COR-L47 (cell line): ENCODE data around the gene ARHGAP26.

Source experiments
- DNase-seq: peaks from one replicate; lab custom pipeline; 2025; lab: John Stamatoyannopoulos, UW

Gene ARHGAP26

GRCh38 chr5:142783601-142784341 lies 13.6 kb downstream of the ARHGAP26 start:
- no peak for DNase-seq

DNA sequence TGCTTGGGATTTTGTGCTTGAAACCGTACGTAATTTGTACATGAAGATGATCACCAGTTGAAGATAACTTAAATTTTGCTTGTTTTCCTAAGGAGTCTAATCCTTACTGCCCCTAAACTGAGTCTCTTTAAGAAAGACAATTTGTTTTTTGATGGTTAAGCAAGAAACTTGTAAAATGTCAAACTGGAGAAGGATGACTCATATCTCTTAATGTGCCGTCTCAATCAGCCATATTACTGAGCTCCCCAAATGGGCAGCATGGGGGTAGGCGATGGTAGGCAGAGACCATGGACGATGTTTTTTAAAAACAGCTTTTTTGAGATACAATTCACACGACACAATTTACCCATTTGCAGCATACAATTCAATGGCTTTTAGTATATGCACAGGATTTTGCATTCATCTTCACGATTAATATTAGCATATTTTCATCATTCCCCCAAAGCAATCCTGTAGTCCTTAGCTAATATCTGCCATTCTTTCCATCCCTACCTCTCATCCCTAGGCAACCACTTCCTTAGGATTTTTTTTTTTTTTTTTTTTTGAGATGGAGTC lies 14.3 kb downstream of the ARHGAP26 start:
- no peak for DNase-seq

DNA sequence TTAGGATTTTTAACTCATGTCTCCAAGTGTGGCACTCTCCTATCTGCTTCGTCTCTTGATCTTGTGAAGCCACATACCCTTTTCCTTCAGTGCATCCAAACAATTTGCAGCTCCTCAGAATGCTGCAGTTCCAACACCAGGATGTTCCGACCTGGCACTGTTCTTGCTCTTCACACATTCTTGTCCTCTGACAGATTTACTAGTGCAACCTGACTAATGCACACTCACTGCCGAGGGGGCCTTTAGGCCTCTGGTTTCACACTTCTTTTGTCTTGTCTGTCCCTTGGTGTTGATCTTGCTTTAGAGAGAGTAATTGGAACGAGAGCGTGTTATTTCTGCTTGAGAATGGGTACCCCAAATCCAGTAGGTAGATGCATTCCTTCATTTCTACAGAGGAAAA lies 15.0 kb downstream of the ARHGAP26 start:
- DNase-seq, result no peak

- no peak for DNase-seq
Observed at GRCh38 chr5:142789206-142789605, 19.0 kb downstream of the ARHGAP26 start.

DNA sequence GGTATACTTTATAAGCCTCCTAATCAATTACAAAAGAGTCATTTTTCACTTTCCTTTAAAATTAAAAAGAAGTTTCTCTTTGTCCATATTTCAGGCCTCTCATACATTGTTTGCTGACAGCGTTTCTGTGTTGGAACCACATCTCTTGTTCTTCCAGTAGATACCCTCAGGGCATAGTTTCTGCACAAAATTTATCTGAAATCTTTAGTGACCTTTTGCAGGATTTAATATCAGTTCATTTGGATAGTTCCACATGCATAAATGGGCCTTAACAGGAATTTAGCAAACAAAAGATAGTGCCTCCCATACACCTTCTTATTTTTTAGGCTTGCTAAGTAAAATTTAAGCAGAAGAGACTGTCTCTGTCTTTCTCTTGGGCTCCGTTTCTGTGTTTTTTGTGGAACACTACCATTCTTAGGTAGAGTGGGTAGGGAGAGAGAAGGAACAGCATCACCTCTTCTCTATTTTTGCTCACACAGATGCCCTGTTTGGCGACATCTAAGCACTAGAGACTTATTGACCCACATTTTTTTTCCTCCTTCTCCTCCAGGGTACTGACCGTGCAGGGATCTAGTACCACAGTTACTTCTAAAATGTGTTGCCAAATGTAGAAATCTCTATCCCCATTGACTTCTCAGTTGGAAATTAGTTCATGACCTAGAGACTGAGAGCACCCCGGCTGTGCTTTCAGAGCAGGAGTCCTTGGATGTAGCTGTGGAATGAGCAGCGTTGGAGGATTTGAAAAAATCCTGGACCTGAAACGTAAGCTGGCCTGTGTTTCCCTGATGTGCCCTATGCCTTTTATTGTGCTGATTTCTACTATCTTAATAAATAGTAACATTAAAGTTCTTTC lies 22.1 kb downstream of the ARHGAP26 start:
- no peak for DNase-seq

DNA sequence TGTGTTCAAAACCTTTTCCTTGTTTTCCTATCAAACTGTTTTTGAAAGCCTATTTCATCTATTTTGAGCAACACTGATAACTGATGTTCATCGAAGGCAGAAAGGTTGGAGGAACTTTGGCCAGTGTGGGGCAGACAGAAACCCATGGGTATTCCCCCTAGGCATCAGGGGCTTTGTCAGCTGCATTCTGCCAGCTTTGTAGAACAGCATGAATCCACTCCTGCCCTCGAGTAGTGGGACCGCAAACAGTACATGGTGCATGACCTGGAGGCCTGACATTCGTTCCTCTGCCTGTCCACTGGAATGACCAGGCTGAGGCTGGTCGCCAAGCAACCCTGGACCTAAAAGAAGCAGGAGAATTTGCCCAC lies 22.7 kb downstream of the ARHGAP26 start:
- no peak for DNase-seq

GRCh38 chr5:142794537-142794936 lies 24.4 kb downstream of the ARHGAP26 start:
- no peak for DNase-seq

DNA sequence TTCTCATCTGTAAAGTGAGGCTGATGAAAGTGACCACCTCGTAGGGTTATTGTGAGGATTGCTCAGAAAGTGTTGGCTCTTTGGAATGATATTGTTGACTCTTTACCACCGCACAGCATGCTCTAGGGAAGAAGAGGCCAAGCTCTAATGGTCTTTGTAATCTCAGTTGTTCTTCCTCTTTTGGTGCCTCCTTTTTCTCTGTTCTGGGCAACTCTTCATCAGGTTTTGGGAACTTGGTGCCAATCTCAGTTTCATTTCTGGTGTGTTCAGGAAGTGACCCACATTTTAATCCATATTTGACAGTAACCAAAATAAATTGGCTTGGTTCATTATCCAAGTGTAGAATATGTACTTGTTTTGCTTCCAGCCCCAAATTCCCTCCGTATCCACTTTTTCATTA lies 25.1 kb downstream of the ARHGAP26 start:
- no peak for DNase-seq

DNA sequence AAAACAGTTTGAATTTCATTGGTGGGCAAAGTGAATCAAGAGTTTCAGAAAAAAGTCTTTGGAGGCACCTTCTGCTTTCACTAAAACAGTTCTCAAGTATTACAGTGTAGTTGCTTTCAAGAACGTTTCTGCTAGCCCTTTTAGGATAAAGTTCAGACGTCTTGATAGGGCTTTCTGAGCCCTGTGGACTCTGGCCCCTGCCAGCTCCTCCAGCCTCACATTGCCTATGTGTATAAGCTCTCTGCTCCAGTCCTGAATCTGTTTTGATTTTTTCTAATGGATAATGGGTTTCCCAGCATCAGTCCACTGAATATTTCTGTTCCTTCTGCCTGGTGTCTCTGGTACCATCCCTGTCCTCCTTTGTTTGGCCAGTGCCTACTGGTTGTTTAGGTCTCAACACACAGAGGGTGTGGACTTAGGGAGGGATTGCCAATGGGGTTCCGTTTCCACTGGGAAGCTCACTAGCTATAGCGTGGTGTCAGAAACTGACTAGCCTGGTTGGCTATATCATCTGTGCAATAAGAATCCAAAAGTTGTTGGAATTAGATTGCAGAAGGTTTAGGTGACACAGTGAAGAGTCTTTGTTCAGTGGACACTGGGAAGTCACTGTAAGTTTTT lies 26.4 kb downstream of the ARHGAP26 start:
- DNase-seq, result no peak

- DNase-seq, result no peak
Observed at GRCh38 chr5:142797420-142797819, 27.2 kb downstream of the ARHGAP26 start.

DNA sequence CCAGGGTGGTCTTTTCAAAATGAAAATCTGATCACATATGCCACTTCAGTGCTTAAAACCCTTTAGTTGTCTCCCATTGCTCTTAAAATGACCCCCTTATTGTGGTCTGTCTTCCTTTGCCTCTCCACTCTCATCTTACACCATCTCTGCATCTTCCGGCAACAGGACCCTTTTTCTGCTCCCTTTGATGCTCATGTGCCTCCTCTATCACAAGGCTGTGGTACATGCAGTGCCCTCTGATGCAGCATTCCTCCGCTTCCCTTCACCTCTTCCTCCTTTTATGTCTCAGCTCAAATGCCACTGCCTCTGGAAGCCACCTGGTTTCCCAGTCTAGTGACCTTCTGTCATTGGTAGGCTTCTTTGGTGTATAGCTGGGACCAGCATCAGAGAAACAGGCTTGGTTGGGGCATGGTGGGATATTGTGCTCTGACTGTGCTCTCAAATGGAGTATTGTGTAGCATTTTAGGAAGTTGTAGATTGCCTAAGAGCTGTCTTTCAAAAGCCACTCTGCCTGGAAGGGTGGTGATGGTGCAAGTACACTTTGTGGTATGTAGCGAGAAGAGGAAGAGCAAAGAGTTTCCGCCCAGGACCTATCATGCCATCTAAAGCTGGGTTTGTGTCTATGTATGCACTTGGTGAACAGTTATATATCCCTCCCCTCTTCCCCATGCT lies 28.1 kb downstream of the ARHGAP26 start:
- DNase-seq, result no peak

DNA sequence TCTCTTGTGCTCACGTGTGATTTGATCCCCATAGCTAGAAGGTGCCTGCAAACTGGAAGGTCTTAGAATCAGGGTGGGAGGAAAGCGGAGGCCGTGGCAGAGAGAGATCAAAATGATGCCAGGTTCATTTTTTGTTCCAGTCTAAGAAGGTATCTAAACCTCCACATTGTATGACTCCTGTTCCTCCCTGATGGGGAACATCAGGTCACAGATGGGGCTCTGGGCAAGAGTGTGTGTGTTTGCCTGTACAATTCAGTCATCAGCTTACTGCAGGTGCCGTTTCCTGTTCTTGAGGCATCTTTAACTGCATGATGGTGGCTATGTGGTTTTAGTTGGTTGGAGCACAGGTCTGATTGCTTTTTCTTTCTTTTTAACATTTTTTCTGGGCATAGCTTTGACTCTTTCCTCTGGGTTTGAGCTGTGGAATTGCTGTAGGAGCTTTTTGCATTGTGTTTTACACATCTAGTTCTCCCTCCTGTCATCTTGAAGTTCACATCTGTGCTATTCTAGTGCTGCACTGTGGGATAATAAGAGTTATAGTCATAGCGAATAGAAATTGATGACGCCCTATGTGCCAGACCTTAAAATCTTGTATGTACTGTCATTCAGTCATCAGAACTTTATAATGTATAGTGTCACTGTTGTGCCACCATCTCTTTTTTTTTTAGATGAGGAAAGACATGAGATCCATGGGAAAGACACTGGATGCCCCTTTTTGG lies 30.8 kb downstream of the ARHGAP26 start:
- no peak for DNase-seq

DNA sequence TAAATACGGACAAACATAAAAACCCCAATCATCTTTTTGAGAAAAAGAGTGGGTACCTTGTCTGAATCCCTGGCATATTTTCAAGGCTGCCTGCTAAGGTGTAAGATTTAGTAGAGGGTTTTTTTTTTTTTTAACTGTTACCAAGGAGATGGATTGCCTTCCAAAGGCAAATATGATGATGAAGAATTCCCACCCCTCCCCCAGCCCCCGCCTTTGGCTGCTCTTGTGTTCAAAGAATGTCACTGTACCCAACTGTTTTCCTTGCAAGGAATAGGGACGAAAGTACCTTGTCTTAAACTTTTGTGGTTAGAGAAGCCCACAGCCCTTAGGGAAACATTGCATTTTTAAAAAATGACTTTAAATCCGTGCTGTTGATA lies 31.3 kb downstream of the ARHGAP26 start:
- no peak for DNase-seq

- no peak for DNase-seq
Observed at GRCh38 chr5:142803428-142804125, 33.4 kb downstream of the ARHGAP26 start.

DNA sequence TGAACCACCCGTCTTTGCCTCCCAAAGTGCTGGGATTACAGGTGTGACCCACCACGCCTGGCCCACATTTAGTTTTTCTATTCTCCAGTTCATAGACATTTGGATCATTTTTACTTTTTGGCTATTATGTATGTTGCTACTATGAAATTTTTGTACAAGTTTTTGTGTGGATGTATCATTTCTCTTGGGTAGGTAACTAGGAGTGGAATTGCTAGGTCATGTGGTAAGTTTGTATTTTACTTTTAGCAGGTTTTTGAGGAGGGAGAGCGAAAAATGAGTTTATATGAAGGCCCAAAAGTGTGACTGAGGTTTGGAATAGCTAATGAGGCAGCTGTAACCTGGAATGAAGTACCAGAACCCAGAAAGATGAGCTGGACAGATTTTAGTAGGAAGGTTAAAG lies 35.2 kb downstream of the ARHGAP26 start:
- no peak for DNase-seq

DNA sequence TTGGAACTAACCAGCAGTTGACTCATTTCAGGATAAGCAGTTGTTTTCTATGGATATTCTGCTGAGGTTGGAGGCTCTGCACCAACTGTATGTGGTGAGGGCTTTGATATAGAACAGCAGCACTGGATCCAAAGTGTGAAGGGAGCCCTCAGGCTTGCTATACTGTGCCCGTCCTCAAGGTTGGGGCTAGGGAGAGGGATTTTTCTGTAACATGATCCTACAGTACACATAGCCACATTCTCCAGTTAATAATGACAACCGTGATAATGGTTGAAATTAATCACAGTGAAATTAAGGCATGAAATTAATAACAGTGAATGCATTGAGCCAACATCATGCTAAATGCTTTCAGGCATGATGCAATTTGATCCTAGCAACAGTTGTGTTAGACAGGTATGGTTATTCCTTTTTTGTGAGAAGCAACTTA lies 36.7 kb downstream of the ARHGAP26 start:
- no peak for DNase-seq

- no peak for DNase-seq
Observed at GRCh38 chr5:142807372-142807911, 37.3 kb downstream of the ARHGAP26 start.

- no peak for DNase-seq
Observed at GRCh38 chr5:142808878-142809598, 38.9 kb downstream of the ARHGAP26 start.

DNA sequence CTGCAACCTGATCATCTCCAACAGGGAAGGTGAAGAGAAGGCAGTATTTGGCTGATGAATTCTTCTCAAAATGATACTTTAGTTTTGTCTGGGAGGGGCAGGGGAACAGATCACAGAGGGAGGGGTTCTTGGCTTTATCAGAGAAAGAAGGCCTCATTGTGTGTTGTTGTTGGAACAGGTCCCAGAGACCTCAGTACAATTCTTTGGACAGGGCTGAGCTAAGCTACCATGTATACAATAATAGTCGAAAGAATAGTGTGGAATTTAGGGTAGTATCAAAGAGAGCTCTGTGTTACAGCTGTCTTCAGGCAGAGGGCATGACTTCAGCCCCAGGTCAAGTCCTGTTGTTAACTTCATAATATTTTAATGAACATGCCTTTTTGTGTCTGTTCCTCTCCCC lies 39.9 kb downstream of the ARHGAP26 start:
- DNase-seq, result no peak

- DNase-seq, result no peak
Observed at GRCh38 chr5:142810743-142811290, 40.6 kb downstream of the ARHGAP26 start.
